Panc1 (cell line): ENCODE results near the gene PRLHR.

Experiments
- POLR2AphosphoS5 ChIP-seq: IDR thresholded peaks from 2 replicates; pipeline ENCODE4 v1.6.1; 2012; ENCODE audit warnings: mild to moderate bottlenecking, low read depth, low read length, moderate library complexity
- SIN3A ChIP-seq: IDR thresholded peaks from 2 replicates; pipeline ENCODE4 v1.6.1; 2012; ENCODE audit warnings: low read depth, mild to moderate bottlenecking, low read length, moderate library complexity, borderline replicate concordance; ENCODE audit not compliant: insufficient read depth
- TF ChIP-seq, protein P1 (sequence below), 2 experiments: IDR thresholded peaks; 2 replicates each; pipeline ENCODE4 v1.6.1; 2011 to 2012; ENCODE audit warnings: low read depth in 2 of 2, control low read depth in 1 of 2, low read length in 1 of 2, mild to moderate bottlenecking in 1 of 2, moderate library complexity in 1 of 2; ENCODE audit not compliant: insufficient read depth in 1 of 2
- TF ChIP-seq, protein P2 (sequence below): fragments of 450-650 bp; IDR thresholded peaks from 2 replicates; pipeline ENCODE4 v1.5.1; 2017; ENCODE audit warnings: mild to moderate bottlenecking

DNA sequence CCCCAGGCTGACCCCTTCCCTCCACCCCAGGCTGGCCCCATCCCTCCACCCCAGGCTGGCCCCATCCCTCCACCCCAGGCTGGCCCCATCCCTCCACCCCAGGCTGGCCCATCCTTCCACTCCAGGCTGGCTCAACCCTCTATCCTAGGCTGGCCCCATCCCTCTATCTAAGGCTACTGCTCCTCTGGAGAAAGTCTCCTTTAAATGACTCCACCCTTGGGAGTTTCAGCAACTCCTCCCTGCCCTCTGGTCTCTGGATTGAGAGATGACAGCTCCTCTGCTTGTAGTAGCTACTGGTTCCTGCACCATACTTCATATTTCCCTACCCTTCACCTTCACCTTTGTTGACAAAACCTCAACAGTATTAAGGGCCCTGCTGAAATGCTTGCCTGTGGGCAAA lies 8.5 kb downstream of the PRLHR start:
- TF ChIP-seq, protein P1, sequence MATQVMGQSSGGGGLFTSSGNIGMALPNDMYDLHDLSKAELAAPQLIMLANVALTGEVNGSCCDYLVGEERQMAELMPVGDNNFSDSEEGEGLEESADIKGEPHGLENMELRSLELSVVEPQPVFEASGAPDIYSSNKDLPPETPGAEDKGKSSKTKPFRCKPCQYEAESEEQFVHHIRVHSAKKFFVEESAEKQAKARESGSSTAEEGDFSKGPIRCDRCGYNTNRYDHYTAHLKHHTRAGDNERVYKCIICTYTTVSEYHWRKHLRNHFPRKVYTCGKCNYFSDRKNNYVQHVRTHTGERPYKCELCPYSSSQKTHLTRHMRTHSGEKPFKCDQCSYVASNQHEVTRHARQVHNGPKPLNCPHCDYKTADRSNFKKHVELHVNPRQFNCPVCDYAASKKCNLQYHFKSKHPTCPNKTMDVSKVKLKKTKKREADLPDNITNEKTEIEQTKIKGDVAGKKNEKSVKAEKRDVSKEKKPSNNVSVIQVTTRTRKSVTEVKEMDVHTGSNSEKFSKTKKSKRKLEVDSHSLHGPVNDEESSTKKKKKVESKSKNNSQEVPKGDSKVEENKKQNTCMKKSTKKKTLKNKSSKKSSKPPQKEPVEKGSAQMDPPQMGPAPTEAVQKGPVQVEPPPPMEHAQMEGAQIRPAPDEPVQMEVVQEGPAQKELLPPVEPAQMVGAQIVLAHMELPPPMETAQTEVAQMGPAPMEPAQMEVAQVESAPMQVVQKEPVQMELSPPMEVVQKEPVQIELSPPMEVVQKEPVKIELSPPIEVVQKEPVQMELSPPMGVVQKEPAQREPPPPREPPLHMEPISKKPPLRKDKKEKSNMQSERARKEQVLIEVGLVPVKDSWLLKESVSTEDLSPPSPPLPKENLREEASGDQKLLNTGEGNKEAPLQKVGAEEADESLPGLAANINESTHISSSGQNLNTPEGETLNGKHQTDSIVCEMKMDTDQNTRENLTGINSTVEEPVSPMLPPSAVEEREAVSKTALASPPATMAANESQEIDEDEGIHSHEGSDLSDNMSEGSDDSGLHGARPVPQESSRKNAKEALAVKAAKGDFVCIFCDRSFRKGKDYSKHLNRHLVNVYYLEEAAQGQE (IDR thresholded peaks at IDR 0.05; ENCODE audit: insufficient read depth in 1 of 2, low read depth in 2 of 2, low read length in 1 of 2): no peak
- TF ChIP-seq, protein P2, sequence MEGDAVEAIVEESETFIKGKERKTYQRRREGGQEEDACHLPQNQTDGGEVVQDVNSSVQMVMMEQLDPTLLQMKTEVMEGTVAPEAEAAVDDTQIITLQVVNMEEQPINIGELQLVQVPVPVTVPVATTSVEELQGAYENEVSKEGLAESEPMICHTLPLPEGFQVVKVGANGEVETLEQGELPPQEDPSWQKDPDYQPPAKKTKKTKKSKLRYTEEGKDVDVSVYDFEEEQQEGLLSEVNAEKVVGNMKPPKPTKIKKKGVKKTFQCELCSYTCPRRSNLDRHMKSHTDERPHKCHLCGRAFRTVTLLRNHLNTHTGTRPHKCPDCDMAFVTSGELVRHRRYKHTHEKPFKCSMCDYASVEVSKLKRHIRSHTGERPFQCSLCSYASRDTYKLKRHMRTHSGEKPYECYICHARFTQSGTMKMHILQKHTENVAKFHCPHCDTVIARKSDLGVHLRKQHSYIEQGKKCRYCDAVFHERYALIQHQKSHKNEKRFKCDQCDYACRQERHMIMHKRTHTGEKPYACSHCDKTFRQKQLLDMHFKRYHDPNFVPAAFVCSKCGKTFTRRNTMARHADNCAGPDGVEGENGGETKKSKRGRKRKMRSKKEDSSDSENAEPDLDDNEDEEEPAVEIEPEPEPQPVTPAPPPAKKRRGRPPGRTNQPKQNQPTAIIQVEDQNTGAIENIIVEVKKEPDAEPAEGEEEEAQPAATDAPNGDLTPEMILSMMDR: no peak
- TF ChIP-seq POLR2AphosphoS5 (no peak), SIN3A (no peak)
